HG02588 (cell line): Measurements from ENCODE around the gene PREX1.
"Not testable (repeated sequence)": the region's sequence is repeated elsewhere in the genome, so short reads cannot be mapped to it uniquely, and the experiment has no call there.

Experiments used
- ATAC-seq: cut with Tn5 transposase; IDR thresholded peaks from one replicate; pipeline ENCODE4 v1.9.1; 2021; ENCODE audit warnings: mild to moderate bottlenecking, moderate library complexity; ENCODE audit not compliant: unreplicated experiment

Gene PREX1

GRCh38 chr20:48613926-48614325 is 213.9 kb downstream of the PREX1 start:
- no peak for ATAC-seq

- ATAC-seq: no peak
Observed at GRCh38 chr20:48612335-48612734, 215.5 kb downstream of the PREX1 start.

- ATAC-seq: no peak
Observed at GRCh38 chr20:48610996-48611395, 216.8 kb downstream of the PREX1 start.

- no peak for ATAC-seq
Observed at GRCh38 chr20:48609491-48609978, 218.3 kb downstream of the PREX1 start.

GRCh38 chr20:48608756-48609155 is 219.0 kb downstream of the PREX1 start:
- ATAC-seq: no peak

GRCh38 chr20:48607544-48607865 is 220.3 kb downstream of the PREX1 start:
- no peak for ATAC-seq

- ATAC-seq: no peak
Observed at GRCh38 chr20:48606841-48607543, 220.8 kb downstream of the PREX1 start.

GRCh38 chr20:48606172-48606840 is 221.5 kb downstream of the PREX1 start:
- no peak for ATAC-seq

- ATAC-seq: no peak
Observed at GRCh38 chr20:48605364-48606171, 222.2 kb downstream of the PREX1 start.

- no peak for ATAC-seq
Observed at GRCh38 chr20:48604936-48605335, 222.9 kb downstream of the PREX1 start.

GRCh38 chr20:48604426-48604825 is 223.4 kb downstream of the PREX1 start:
- ATAC-seq: no peak

- ATAC-seq: no peak
Observed at GRCh38 chr20:48603819-48604405, 223.9 kb downstream of the PREX1 start.

- no peak for ATAC-seq
Observed at GRCh38 chr20:48603116-48603818, 224.5 kb downstream of the PREX1 start.

- ATAC-seq: no peak
Observed at GRCh38 chr20:48601798-48602197, 226.0 kb downstream of the PREX1 start.

GRCh38 chr20:48600470-48600945 is 227.3 kb downstream of the PREX1 start:
- ATAC-seq: no peak

- no peak for ATAC-seq
Observed at GRCh38 chr20:48599748-48600469, 227.9 kb downstream of the PREX1 start.

- ATAC-seq: no peak
Observed at GRCh38 chr20:48599106-48599747, 228.6 kb downstream of the PREX1 start.

- ATAC-seq: not testable (repeated sequence)
Observed at GRCh38 chr20:48598303-48598941, 229.4 kb downstream of the PREX1 start.
